PC-3 (cell line): ENCODE data around the gene C19orf25.

ENCODE experiments used
- CTCF ChIP-seq: fragments of 300-600 bp; sonication (generic); conservative IDR thresholded peaks from 2 replicates; pipeline ENCODE4 v1.5.1; 2017; ENCODE audit warnings: antibody characterized with exemption, low read depth, mild to moderate bottlenecking, low read length
- EZH2phosphoT487 ChIP-seq: fragments of 300-600 bp; sonication (generic); IDR thresholded peaks from 2 replicates; pipeline ENCODE4 v1.6.1; 2018; ENCODE audit warnings: mild to moderate bottlenecking, antibody characterized with exemption, low read length, borderline replicate concordance

- TF ChIP-seq CTCF: peak; percentile 70
- no peak for TF ChIP-seq EZH2phosphoT487
These were observed 24.3 kb upstream of the C19orf25 start for GRCh38 chr19:1503089-1503924.
